ENCODE data around the gene GDPD1.

DNA sequence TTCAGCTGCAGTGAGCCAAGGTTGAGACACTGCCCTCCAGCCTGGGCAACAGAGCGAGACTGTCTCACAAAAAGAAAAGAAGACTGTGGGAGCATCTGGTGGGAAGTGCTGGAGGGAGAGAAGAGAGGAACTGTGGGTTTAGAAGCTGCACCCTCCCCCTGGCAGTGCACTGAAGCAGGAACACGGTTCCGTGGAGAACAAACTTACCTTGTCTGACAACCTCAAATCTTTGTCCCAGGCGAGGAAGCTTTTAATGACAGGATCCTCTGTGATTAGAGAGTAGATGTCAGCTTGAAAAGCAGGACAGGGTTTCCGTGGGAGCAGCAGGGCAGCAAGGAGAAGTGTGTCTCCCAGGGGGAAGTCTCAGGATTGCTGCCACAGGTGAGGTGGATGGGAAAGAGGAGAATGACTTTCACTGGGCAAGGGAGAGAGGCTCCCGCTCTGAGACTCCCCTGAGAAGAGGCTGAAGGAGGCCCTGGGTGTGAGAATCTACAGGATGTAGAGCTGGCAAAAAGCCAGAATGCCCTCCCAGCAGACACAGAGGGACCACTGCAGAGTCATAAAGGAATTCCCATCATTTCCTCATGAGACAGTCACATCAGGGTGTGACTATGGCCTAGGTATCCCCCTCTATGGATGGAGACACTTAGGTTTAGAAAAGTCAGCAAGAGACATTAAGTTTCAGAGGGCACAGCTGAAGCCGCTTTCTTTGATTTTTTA is 41.9 kb upstream of the GDPD1 start:
- no peak for TF ChIP-seq CTCF (IDR thresholded peaks at IDR 0.05 in 4 of 5, conservative IDR thresholded peaks at IDR 0.05 in 1 of 5)
- no peak for TF ChIP-seq POLR2A (IDR thresholded peaks at IDR 0.05)

Measured in gastrocnemius medialis (tissue), 4 donors.